Parathyroid adenoma (tissue), 2 donors: ENCODE data around the gene CLDN3.
A peak's percentile ranks its signal among the peaks of the same experiment; 100 is the strongest.

Experiments
- H2AFZ ChIP-seq: fragments of 300-600 bp; sonication (generic); one replicate; pipeline ENCODE4 v1.7.0; 2017; ENCODE audit warnings: antibody characterized with exemption, mild to moderate bottlenecking
- H3K27ac ChIP-seq: fragments of 300-600 bp; sonication (generic); one replicate; pipeline ENCODE4 v1.7.0; 2017
- H3K27me3 ChIP-seq: fragments of 300-600 bp; sonication (generic); one replicate; pipeline ENCODE4 v1.7.0; 2017; ENCODE audit warnings: low read length; ENCODE audit not compliant: control insufficient read depth, insufficient read depth
- H3K36me3 ChIP-seq: fragments of 300-600 bp; sonication (generic); one replicate; pipeline ENCODE4 v1.7.0; 2017; ENCODE audit warnings: low read length; ENCODE audit not compliant: control insufficient read depth, insufficient read depth
- H3K4me1 ChIP-seq: fragments of 300-600 bp; sonication (generic); one replicate; pipeline ENCODE4 v1.7.0; 2017; ENCODE audit warnings: control low read depth
- H3K4me2 ChIP-seq: fragments of 300-600 bp; sonication (generic); one replicate; pipeline ENCODE4 v1.7.0; 2017; ENCODE audit warnings: low read length
- H3K4me3 ChIP-seq: fragments of 300-600 bp; sonication (generic); one replicate; pipeline ENCODE4 v1.7.0; 2017; ENCODE audit warnings: low read depth, low read length
- H3K79me2 ChIP-seq: fragments of 300-600 bp; sonication (generic); one replicate; pipeline ENCODE4 v1.7.0; 2017; ENCODE audit warnings: control low read depth
- H3K9ac ChIP-seq: fragments of 300-600 bp; sonication (generic); one replicate; pipeline ENCODE4 v1.7.0; 2017; ENCODE audit warnings: mild to moderate bottlenecking
- H3K9me3 ChIP-seq: fragments of 300-600 bp; sonication (generic); one replicate; pipeline ENCODE4 v1.7.0; 2017; ENCODE audit warnings: low read length; ENCODE audit not compliant: control insufficient read depth
- TF ChIP-seq, protein P1 (sequence below): fragments of 300-600 bp; sonication (generic); IDR thresholded peaks from one replicate; pipeline ENCODE4 v1.7.0; 2017; ENCODE audit warnings: antibody characterized with exemption, mild to moderate bottlenecking
- donor health status: primary hyperparathyroidism.

CLDN3 gene

DNA sequence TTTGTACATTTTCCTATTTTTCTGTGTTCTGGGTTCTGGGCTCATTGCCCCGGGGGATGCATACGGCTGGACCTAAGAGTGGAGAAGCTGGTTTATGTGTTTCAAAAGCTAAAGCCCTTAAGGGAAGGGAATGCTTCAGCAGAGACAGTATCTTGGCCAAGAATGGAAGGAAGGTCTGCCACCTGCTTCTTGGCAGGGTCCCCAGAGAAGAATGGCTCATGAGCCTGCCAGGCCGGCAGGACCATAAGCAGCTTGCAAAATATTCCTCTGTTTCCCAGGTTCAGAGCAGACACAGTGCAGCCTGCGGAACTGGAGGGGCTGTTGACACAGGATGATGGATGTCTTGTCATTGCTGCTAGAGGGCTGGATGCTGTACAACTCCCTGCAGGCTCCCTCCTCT is 23.7 kb downstream of the CLDN3 start:
- no peaks in the 10 kb centered on the region for H3K27me3 ChIP-seq
- no peaks in the 10 kb centered on the region for H3K36me3 ChIP-seq
- H3K4me2 ChIP-seq, result no peak overlapping the region
- H3K27ac ChIP-seq, result no peak overlapping the region
- TF ChIP-seq, protein P1, sequence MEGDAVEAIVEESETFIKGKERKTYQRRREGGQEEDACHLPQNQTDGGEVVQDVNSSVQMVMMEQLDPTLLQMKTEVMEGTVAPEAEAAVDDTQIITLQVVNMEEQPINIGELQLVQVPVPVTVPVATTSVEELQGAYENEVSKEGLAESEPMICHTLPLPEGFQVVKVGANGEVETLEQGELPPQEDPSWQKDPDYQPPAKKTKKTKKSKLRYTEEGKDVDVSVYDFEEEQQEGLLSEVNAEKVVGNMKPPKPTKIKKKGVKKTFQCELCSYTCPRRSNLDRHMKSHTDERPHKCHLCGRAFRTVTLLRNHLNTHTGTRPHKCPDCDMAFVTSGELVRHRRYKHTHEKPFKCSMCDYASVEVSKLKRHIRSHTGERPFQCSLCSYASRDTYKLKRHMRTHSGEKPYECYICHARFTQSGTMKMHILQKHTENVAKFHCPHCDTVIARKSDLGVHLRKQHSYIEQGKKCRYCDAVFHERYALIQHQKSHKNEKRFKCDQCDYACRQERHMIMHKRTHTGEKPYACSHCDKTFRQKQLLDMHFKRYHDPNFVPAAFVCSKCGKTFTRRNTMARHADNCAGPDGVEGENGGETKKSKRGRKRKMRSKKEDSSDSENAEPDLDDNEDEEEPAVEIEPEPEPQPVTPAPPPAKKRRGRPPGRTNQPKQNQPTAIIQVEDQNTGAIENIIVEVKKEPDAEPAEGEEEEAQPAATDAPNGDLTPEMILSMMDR, result no peak
- H3K79me2 ChIP-seq, result no peaks in the 10 kb centered on the region
- H3K9ac ChIP-seq, result no peak overlapping the region
- no peak overlapping the region for H2AFZ ChIP-seq
- H3K9me3 ChIP-seq, result no peaks in the 10 kb centered on the region
- peaks cover 22% of the 10 kb centered on the region for H3K4me1 ChIP-seq
- no peak overlapping the region for H3K4me3 ChIP-seq

- Histone ChIP-seq H3K4me1 (peaks cover 24% of the 10 kb centered on the region), H3K36me3 (no peaks in the 10 kb centered on the region), H2AFZ (peak overlapping the region; percentile 92), H3K27me3 (no peaks in the 10 kb centered on the region), H3K27ac (peak overlapping the region; percentile 98), H3K4me3 (peak overlapping the region; percentile 32), H3K79me2 (no peaks in the 10 kb centered on the region), H3K9me3 (no peaks in the 10 kb centered on the region), H3K4me2 (peak overlapping the region; percentile 59), H3K9ac (peak overlapping the region; percentile 70)
- TF ChIP-seq, protein P1, result no peak
These were observed 27.1 kb downstream of the CLDN3 start for GRCh38 chr7:73742753-73743641.

DNA sequence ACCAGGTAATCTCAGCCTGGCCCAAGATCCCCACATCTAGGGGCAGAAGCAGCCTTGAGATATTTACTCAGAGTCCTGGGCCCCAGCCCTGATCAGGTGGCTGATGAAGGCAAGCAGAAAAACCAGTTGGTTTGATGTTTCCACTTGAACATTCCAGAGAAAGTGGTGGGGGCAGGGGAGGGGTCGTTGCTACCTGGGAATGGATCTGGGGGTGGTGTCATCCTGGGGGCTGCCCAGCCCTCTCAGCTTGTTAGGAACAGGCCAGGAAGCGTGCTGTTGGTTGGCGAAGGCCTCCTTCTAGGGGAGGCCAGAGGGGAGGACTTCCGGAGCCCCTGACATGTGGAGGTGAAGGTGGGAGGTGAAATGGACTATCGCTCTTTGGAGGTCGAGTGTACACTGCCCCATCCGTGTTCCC is 27.7 kb downstream of the CLDN3 start:
- H3K36me3 ChIP-seq, result no peaks in the 10 kb centered on the region
- H3K79me2 ChIP-seq, result no peaks in the 10 kb centered on the region
- peaks cover 29% of the 10 kb centered on the region for H3K4me1 ChIP-seq
- TF ChIP-seq, protein P1, result no peak
- peak overlapping the region; percentile 92 for H2AFZ ChIP-seq
- peak overlapping the region; percentile 98 for H3K27ac ChIP-seq
- no peaks in the 10 kb centered on the region for H3K27me3 ChIP-seq
- peak overlapping the region; percentile 32 for H3K4me3 ChIP-seq
- peak overlapping the region; percentile 70 for H3K9ac ChIP-seq
- H3K9me3 ChIP-seq, result no peaks in the 10 kb centered on the region
- H3K4me2 ChIP-seq, result peak overlapping the region; percentile 59

GRCh38 chr7:73741600-73741999 is 28.5 kb downstream of the CLDN3 start:
- no peaks in the 10 kb centered on the region for H3K27me3 ChIP-seq
- peak overlapping the region; percentile 98 for H3K27ac ChIP-seq
- H3K4me2 ChIP-seq, result no peak overlapping the region
- TF ChIP-seq, protein P1, result no peak
- H3K9ac ChIP-seq, result no peak overlapping the region
- H3K36me3 ChIP-seq, result no peaks in the 10 kb centered on the region
- no peaks in the 10 kb centered on the region for H3K9me3 ChIP-seq
- no peaks in the 10 kb centered on the region for H3K79me2 ChIP-seq
- peak overlapping the region; percentile 60 for H2AFZ ChIP-seq
- peaks cover 30% of the 10 kb centered on the region for H3K4me1 ChIP-seq
- no peak overlapping the region for H3K4me3 ChIP-seq
